LNCaP clone FGC (cell line): ENCODE data around the gene PCDHGC4.

ENCODE experiments used
- DNase-seq: peaks from one replicate; pipeline ENCODE4 v3.0.0-alpha.2; 2011; ENCODE audit warnings: low read depth
- H3K4me3 ChIP-seq: 2 replicates; pipeline ENCODE4 v1.5.1; 2011; ENCODE audit warnings: mild to moderate bottlenecking, low read depth, low read length, control low read depth
- TF ChIP-seq, protein P1 (sequence below): IDR thresholded peaks from 2 replicates; pipeline ENCODE4 v1.5.1; 2012; ENCODE audit warnings: mild to moderate bottlenecking; ENCODE audit not compliant: control insufficient read depth, insufficient read depth; ENCODE audit errors: extremely low read depth

PCDHGC4 gene

DNA sequence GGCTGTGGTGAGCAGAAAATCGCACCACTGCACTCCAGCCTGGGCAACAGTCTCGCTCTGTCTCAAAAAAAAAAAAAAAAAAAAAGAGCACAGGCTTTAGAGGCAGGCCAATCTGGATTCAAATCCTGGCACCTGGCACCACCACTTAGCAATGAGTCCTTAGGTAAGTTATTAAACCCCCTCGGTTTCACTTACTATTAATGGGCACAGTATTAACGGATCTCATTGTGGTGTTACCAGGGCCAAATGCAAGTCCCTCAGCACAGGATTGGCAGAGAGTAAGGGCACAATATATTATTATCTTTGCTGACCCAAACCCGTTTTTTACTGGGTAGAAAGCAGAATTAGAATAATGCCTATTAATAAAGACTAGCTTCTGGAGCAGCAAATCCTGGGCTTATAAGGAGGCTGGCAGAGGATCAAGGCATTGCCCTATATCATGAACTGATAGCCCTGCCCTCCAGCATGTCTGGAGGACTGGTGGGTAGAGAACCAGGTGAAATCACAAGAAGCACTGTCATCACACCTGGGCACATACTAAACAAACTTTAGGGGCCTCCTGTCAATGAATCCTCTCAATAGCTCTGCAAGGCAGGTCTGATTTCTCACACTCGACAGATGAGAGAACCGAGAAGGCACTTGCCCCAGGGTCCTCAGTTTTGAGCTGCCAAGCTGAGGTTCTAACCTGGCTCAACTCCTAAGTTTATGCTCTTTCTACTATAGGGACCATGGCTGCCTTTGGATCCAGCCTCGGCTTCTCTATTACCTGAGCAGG lies 21.7 kb downstream of the PCDHGC4 start:
- DNase-seq, result no peak
- no peak overlapping the region for H3K4me3 ChIP-seq
- TF ChIP-seq, protein P1, sequence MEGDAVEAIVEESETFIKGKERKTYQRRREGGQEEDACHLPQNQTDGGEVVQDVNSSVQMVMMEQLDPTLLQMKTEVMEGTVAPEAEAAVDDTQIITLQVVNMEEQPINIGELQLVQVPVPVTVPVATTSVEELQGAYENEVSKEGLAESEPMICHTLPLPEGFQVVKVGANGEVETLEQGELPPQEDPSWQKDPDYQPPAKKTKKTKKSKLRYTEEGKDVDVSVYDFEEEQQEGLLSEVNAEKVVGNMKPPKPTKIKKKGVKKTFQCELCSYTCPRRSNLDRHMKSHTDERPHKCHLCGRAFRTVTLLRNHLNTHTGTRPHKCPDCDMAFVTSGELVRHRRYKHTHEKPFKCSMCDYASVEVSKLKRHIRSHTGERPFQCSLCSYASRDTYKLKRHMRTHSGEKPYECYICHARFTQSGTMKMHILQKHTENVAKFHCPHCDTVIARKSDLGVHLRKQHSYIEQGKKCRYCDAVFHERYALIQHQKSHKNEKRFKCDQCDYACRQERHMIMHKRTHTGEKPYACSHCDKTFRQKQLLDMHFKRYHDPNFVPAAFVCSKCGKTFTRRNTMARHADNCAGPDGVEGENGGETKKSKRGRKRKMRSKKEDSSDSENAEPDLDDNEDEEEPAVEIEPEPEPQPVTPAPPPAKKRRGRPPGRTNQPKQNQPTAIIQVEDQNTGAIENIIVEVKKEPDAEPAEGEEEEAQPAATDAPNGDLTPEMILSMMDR, result no peak

DNA sequence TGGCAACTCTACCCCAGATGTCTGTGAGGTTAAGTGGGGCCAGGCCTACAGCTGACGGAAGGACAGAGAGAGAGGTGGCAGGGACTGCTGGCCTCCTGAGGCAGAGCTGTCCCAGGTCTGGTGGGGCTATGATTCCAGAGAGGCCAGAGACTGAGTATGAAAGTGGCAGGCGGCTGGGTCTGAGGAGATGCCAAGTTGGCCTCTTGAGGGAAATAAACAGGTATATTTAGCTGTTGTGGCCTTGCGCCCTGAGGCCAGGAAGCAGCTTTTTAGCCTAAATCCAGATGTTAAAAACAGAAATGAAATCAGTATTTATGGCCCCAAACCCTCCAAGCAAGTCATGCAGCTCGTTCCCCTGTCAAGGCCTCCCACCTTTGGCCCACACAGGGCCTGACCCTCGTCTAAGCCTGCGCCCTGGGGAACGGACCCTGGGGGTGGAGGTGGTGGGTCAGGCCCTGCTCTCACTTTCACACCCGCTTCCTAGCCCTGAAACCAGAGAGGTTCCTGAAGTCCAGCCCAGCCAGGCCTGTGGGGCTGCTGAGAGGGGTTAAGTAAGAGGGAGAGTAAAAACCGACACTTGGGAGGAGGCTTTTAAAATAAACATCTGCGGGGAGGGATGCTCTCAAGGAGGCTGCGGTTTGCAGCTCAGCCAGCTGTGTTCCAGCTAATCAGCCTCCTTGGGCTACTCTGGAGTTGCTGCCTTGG lies 22.7 kb downstream of the PCDHGC4 start:
- H3K4me3 ChIP-seq, result no peak overlapping the region
- DNase-seq, result no peak
- TF ChIP-seq, protein P1, result no peak

DNA sequence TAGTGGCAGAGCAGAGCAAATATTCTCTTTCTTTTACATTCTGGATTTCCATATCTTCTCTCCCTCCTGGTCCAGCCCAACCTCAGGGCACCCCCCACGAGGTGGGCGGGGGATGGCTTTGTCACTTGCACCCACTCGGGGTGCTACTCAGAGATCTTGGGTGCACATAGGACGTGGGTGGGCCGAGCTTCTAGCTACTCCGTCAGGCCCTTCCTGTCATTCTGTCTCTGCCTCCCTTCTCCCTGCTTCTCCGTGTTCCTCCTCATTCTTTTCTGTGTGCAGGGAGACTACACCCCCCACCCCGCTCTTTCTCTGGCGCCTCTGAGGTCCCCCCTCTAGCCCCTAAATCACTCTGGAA lies 23.6 kb downstream of the PCDHGC4 start:
- TF ChIP-seq, protein P1, result no peak
- DNase-seq, result no peak
- no peak overlapping the region for H3K4me3 ChIP-seq

DNA sequence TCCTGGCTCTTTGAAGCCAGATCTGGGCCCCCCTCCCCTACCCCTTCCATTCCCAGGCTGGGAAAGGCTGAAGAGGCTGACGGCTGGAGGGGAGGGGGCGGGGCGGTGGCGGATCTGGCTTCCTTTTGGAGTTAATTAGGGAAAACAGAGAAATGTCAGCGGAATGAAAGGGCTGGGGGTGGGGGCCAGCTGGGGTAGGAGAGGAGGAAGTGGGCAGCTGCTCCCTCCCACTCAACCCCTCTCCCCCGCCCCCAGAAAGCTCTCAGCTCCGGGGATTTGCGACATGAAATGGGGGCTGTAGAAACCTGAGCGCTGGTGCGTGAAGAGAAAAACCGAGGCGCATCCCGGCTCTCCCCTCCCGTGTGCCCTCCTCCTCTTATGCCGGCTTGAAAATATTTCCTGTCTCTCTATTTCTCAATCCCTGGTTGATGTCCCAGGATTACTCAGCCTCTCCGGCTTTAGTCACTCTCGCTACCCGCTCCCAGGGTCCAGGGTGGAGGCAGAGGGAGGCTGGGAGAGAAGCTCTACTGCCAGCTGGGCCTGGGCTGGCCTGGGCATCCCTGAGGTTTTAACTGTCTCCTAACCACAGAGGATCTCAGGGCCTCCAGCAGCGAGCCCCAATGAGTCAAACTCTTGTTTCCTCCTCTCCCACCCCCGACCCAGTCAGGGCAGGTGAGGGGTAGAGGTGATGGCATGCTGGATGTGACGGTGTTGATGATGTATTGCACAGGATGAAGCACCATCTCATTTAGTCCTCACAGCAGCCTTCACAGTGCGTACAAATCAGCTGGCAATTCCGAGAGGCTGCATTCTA lies 24.2 kb downstream of the PCDHGC4 start:
- H3K4me3 ChIP-seq, result no peak overlapping the region
- TF ChIP-seq, protein P1, result no peak
- DNase-seq, result no peak

DNA sequence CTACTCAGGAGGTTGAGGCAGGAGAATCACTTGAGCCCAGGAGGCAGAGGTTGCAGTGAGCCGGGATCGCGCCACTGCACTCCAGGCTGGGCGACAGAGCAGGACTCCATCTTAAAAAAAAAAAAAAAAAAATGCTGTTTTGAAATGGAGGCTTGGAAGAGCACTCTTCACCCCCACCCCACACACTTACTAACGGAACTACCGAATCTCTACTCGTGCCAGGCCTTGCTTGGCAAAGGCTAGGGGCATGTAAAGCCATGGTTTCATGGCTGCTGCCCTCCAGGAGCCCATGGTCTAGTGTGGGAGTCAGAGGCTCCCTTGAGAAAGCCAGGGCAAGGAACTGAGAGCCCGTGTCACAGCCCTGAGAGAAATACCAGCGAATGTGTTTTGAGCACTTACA lies 25.3 kb downstream of the PCDHGC4 start:
- TF ChIP-seq, protein P1, result no peak
- no peak for DNase-seq
- no peak overlapping the region for H3K4me3 ChIP-seq

DNA sequence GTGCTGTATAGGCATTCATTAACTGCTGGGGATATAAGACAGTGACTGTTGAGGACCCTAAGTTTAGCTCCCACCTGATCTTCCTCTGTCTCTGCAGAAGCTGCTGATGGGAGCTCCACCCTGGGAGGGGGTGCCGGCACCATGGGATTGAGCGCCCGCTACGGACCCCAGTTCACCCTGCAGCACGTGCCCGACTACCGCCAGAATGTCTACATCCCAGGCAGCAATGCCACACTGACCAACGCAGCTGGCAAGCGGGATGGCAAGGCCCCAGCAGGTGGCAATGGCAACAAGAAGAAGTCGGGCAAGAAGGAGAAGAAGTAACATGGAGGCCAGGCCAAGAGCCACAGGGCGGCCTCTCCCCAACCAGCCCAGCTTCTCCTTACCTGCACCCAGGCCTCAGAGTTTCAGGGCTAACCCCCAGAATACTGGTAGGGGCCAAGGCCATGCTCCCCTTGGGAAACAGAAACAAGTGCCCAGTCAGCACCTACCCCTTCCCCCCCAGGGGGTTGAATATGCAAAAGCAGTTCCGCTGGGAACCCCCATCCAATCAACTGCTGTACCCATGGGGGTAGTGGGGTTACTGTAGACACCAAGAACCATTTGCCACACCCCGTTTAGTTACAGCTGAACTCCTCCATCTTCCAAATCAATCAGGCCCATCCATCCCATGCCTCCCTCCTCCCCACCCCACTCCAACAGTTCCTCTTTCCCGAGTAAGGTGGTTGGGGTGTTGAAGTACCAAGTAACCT lies 26.2 kb downstream of the PCDHGC4 start:
- TF ChIP-seq, protein P1, result no peak

More for the DNA sequence above, 26.2 kb downstream of the PCDHGC4 start:
- H3K4me3 ChIP-seq, result no peak overlapping the region
- no peak for DNase-seq
